A549 (cell line): Measurements from ENCODE around the gene COL19A1. TPM values are rescaled to one million over a fixed set of nuclear protein-coding genes. Genes with fewer than 3 reads are reported as not detected.

Experiments used
- ATAC-seq, 2 experiments: fragments of 200-7000 bp in 1 of 2; fragments of >200 bp in 1 of 2; cut with Nextera tagmentation in 1 of 2; cut with Tn5 transposase in 1 of 2; 3 replicates each; pipeline versions ENCODE4 v1.8.0 to v1.9.1; 2018 to 2020; ENCODE audit warnings: mild to moderate bottlenecking in 1 of 2, moderate library complexity in 1 of 2
- CTCF ChIA-PET: fragments of 300-600 bp; sonication (Branson Sonifier 250); formaldehyde crosslinking; extraction: SDS; loops from one replicate; lab custom pipeline; 2021; ENCODE audit warnings: antibody characterized with exemption, inconsistent platforms; lab: Yijun Ruan, JAX
- POLR2A ChIA-PET: fragments of 350-600 bp; formaldehyde crosslinking; extraction: SDS; loops from one replicate; lab custom pipeline; 2021; ENCODE audit warnings: antibody characterized with exemption, inconsistent platforms; lab: Yijun Ruan, JAX
- DNase-seq, 2 experiments: peaks; one replicate each; pipeline versions ENCODE4 v3.0.0 to v3.0.0-alpha.2; 2011 to 2016; ENCODE audit warnings: low read depth in 1 of 2, low spot score in 1 of 2
- FAIRE-seq: peaks from 2 replicates; lab custom pipeline; 2011; peaks lifted over from hg19 to GRCh38; lab: Jason Lieb, UNC
- H3K27ac ChIP-seq, 2 experiments: fragments of >200 bp; sonication (Bioruptor Twin); formaldehyde crosslinking; 3 replicates each; pipeline ENCODE4 v1.5.1; 2016 to 2017
- H3K4me1 ChIP-seq: fragments of >200 bp; sonication (Bioruptor Twin); formaldehyde crosslinking; 3 replicates; pipeline ENCODE4 v1.6.1; 2016
- H3K4me2 ChIP-seq: fragments of >200 bp; sonication (Bioruptor Twin); formaldehyde crosslinking; 3 replicates; pipeline ENCODE4 v1.6.1; 2016
- H3K4me3 ChIP-seq: fragments of >200 bp; sonication (Bioruptor Twin); formaldehyde crosslinking; 3 replicates; pipeline ENCODE4 v1.5.1; 2016
- H3K9me3 ChIP-seq: fragments of >200 bp; sonication (Bioruptor Twin); formaldehyde crosslinking; 3 replicates; pipeline ENCODE4 v1.6.1; 2016
- CBX8 ChIP-seq: fragments of 200-600 bp; sonication (generic); IDR thresholded peaks from 2 replicates; pipeline ENCODE4 v1.6.1; 2016
- CEBPB ChIP-seq, 2 experiments: fragments of >200 bp in 1 of 2; sonication (Bioruptor Twin) in 1 of 2; formaldehyde crosslinking in 1 of 2; IDR thresholded peaks; 2 replicates each; pipeline ENCODE4 v1.6.1; 2012 to 2016
- CHD2 ChIP-seq: fragments of 150-350 bp; IDR thresholded peaks from 2 replicates; pipeline ENCODE4 v1.6.1; 2014; ENCODE audit warnings: low read length; ENCODE audit not compliant: partially characterized antibody
- CHD4 ChIP-seq: fragments of 200-600 bp; sonication (generic); IDR thresholded peaks from 2 replicates; pipeline ENCODE4 v1.6.1; 2016; ENCODE audit warnings: antibody characterized with exemption, mild to moderate bottlenecking, borderline replicate concordance
- EHMT2 ChIP-seq: fragments of 200-600 bp; sonication (generic); IDR thresholded peaks from 2 replicates; pipeline ENCODE4 v1.6.1; 2016; ENCODE audit warnings: antibody characterized with exemption, low read depth, mild to moderate bottlenecking, moderate library complexity
- ESRRA ChIP-seq: fragments of 150-350 bp; IDR thresholded peaks from 2 replicates; pipeline ENCODE4 v1.6.1; 2014; ENCODE audit warnings: mild to moderate bottlenecking, low read length, borderline replicate concordance
- GATA3 ChIP-seq: IDR thresholded peaks from 2 replicates; pipeline ENCODE4 v1.6.1; 2012; ENCODE audit warnings: borderline replicate concordance
- HDAC2 ChIP-seq: fragments of 200-600 bp; sonication (generic); IDR thresholded peaks from 2 replicates; pipeline ENCODE4 v1.6.1; 2016
- HEYL ChIP-seq: fragments of 250-450 bp; sonication (Bioruptor Pico); IDR thresholded peaks from 2 replicates; pipeline ENCODE4 v1.8.0; 2021; ENCODE audit warnings: mild to moderate bottlenecking, moderate library complexity
- JUNB ChIP-seq: fragments of >200 bp; sonication (Bioruptor Twin); formaldehyde crosslinking; IDR thresholded peaks from 2 replicates; pipeline ENCODE4 v1.6.1; 2016
- MAFK ChIP-seq: fragments of 450-650 bp; IDR thresholded peaks from 2 replicates; pipeline ENCODE4 v1.6.1; 2014; ENCODE audit not compliant: partially characterized antibody
- MAZ ChIP-seq: fragments of 150-350 bp; IDR thresholded peaks from 2 replicates; pipeline ENCODE4 v1.6.1; 2014; ENCODE audit warnings: antibody characterized with exemption, low read depth, low read length, borderline replicate concordance
- MYC ChIP-seq: IDR thresholded peaks from 2 replicates; pipeline ENCODE4 v1.6.1; 2012; ENCODE audit warnings: mild to moderate bottlenecking, inconsistent platforms, low read length, improper control_type of control experiment, borderline replicate concordance
- NPAS2 ChIP-seq: fragments of 250-450 bp; sonication (Bioruptor Pico); IDR thresholded peaks from 2 replicates; pipeline ENCODE4 v1.8.0; 2022; ENCODE audit warnings: mild to moderate bottlenecking, moderate library complexity, borderline replicate concordance
- NR3C1 ChIP-seq: fragments of >200 bp; sonication (Bioruptor Twin); formaldehyde crosslinking; IDR thresholded peaks from 3 replicates; pipeline ENCODE4 v1.6.1; 2017
- PHF8 ChIP-seq: fragments of 200-600 bp; sonication (generic); IDR thresholded peaks from 2 replicates; pipeline ENCODE4 v1.6.1; 2016; ENCODE audit warnings: low read depth, mild to moderate bottlenecking, antibody characterized with exemption, moderate library complexity, borderline replicate concordance
- RARB ChIP-seq: fragments of 250-450 bp; sonication (Bioruptor Pico); IDR thresholded peaks from 2 replicates; pipeline ENCODE4 v1.8.0; 2021; ENCODE audit warnings: mild to moderate bottlenecking, moderate library complexity
- SMC3 ChIP-seq: fragments of >200 bp; sonication (Bioruptor Twin); formaldehyde crosslinking; IDR thresholded peaks from 3 replicates; pipeline ENCODE4 v1.6.1; 2018; ENCODE audit warnings: inconsistent platforms
- SREBF2 ChIP-seq: fragments of 450-650 bp; IDR thresholded peaks from 2 replicates; pipeline ENCODE4 v1.6.1; 2014; ENCODE audit warnings: mild to moderate bottlenecking, moderate library complexity
- TFCP2L1 ChIP-seq: fragments of 250-450 bp; sonication (Bioruptor Pico); IDR thresholded peaks from 2 replicates; pipeline ENCODE4 v1.5.0; 2021; ENCODE audit warnings: mild to moderate bottlenecking
- TP53 ChIP-seq: fragments of 250-450 bp; sonication (Bioruptor Pico); IDR thresholded peaks from 2 replicates; pipeline ENCODE4 v1.5.0; 2021; ENCODE audit warnings: mild to moderate bottlenecking, moderate library complexity
- WGBS: methylation state at CpG from one replicate; pipeline ENCODE4 v1.1.6; 2017; ENCODE audit errors: missing lambda C conversion rate; 5-methylcytosine and 5-hydroxymethylcytosine counted together
- polyA plus RNA-seq, 4 experiments: library from polyadenylated mRNA; depleted of rRNA in 3 of 4; stranded (reverse); fragments of >200 nt; fragmentation: RNase III in 1 of 4; extraction: RNeasy Plus Mini Kit Qiagen cat#74134 plus additional on column Dnase treatment in 1 of 4; gene quantifications; 2 replicates in 3 of 4; 3 replicates in 1 of 4; pipeline ENCODE4 v1.2.3, GENCODE V29; 2011 to 2017
- TF ChIP-seq, protein P1 (sequence below): fragments of 150-350 bp; IDR thresholded peaks from 2 replicates; pipeline ENCODE4 v1.6.1; 2014; ENCODE audit warnings: low read depth, mild to moderate bottlenecking, low read length
- TF ChIP-seq, protein P2 (sequence below): fragments of 200-600 bp; sonication (generic); IDR thresholded peaks from 2 replicates; pipeline ENCODE4 v1.6.1; 2016; ENCODE audit warnings: antibody characterized with exemption, mild to moderate bottlenecking, moderate library complexity
- TF ChIP-seq, protein P3 (sequence below): IDR thresholded peaks from 2 replicates; pipeline ENCODE4 v1.6.1; 2012
- TF ChIP-seq, protein P4 (sequence below): fragments of >200 bp; sonication (Bioruptor Twin); formaldehyde crosslinking; IDR thresholded peaks from 3 replicates; pipeline ENCODE4 v1.6.1; 2016

Gene COL19A1
- polyA plus RNA-seq, 2 of the 4 experiments (the other 2 are of a cell fraction), result not detected

DNA sequence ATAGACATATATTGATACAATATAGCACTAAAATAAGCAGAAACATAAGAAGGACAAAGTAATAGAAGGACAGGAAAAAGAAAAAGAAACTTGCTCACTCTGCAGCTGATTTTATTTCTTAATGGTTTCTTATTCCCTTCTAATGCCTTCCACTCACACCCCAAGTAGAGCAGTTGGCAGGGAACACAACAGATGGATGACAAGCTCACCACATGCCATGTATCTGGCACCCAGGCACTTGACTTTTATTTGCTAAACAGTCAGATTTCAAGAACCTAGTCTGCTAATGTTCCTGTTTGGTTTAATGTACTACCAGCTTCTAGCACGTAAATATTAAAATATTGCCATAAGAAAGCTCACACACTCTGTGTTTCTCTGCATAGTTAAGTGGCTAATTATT is 87.1 kb downstream of the COL19A1 start:
- CTCF ChIA-PET, result no interaction called here
- ATAC-seq, result no peak
- WGBS, result 0% methylated on average over 1 of the region's 1 CpG

DNA sequence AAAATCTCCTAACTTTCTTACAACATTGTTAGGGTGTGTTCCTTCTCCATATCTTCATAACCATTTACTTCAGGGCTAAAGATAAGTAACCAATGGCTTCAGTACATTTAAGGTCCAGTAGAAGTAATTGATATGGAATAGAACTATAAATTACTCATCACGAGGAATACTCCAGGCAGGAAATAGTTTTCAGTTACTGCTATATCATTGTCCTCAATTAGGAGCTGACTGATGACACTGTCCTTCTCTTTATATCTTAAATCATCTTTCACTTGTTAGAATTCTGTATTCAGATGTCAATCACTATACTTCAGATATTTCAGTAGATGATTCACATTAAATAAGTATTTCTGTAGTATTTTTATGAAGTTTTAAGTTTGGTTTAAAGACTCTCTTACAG is 88.4 kb downstream of the COL19A1 start:
- CTCF ChIA-PET, result no interaction called here

More for the DNA sequence above, 87.1 kb downstream of the COL19A1 start:
- H3K9me3 ChIP-seq, result no peaks in the 10 kb centered on the region
- H3K4me3 ChIP-seq, result no peak overlapping the region
- POLR2A ChIA-PET, result no interaction called here
- no peak overlapping the region for H3K4me2 ChIP-seq
- TF ChIP-seq SMC3, result no peak
- TF ChIP-seq MAZ, result no peak
- TF ChIP-seq, protein P1, sequence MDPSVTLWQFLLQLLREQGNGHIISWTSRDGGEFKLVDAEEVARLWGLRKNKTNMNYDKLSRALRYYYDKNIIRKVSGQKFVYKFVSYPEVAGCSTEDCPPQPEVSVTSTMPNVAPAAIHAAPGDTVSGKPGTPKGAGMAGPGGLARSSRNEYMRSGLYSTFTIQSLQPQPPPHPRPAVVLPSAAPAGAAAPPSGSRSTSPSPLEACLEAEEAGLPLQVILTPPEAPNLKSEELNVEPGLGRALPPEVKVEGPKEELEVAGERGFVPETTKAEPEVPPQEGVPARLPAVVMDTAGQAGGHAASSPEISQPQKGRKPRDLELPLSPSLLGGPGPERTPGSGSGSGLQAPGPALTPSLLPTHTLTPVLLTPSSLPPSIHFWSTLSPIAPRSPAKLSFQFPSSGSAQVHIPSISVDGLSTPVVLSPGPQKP, result no peak
- no peak for TF ChIP-seq EHMT2
- no peak for TF ChIP-seq PHF8
- TF ChIP-seq TP53, result no peak
- TF ChIP-seq, protein P2, sequence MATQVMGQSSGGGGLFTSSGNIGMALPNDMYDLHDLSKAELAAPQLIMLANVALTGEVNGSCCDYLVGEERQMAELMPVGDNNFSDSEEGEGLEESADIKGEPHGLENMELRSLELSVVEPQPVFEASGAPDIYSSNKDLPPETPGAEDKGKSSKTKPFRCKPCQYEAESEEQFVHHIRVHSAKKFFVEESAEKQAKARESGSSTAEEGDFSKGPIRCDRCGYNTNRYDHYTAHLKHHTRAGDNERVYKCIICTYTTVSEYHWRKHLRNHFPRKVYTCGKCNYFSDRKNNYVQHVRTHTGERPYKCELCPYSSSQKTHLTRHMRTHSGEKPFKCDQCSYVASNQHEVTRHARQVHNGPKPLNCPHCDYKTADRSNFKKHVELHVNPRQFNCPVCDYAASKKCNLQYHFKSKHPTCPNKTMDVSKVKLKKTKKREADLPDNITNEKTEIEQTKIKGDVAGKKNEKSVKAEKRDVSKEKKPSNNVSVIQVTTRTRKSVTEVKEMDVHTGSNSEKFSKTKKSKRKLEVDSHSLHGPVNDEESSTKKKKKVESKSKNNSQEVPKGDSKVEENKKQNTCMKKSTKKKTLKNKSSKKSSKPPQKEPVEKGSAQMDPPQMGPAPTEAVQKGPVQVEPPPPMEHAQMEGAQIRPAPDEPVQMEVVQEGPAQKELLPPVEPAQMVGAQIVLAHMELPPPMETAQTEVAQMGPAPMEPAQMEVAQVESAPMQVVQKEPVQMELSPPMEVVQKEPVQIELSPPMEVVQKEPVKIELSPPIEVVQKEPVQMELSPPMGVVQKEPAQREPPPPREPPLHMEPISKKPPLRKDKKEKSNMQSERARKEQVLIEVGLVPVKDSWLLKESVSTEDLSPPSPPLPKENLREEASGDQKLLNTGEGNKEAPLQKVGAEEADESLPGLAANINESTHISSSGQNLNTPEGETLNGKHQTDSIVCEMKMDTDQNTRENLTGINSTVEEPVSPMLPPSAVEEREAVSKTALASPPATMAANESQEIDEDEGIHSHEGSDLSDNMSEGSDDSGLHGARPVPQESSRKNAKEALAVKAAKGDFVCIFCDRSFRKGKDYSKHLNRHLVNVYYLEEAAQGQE, result no peak
- no peak for TF ChIP-seq ESRRA
- TF ChIP-seq CBX8, result no peak
- TF ChIP-seq CHD4, result no peak
- TF ChIP-seq NPAS2 (CRISPR knock-in tag), result no peak
- no peak for TF ChIP-seq CHD2
- no peak for TF ChIP-seq SREBF2
- TF ChIP-seq MYC, result no peak
- TF ChIP-seq JUNB, result no peak
- no peak for TF ChIP-seq HEYL (CRISPR knock-in tag)
- no peak for TF ChIP-seq NR3C1
- TF ChIP-seq, protein P3, sequence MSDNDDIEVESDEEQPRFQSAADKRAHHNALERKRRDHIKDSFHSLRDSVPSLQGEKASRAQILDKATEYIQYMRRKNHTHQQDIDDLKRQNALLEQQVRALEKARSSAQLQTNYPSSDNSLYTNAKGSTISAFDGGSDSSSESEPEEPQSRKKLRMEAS, result no peak
- H3K4me1 ChIP-seq, result no peaks in the 10 kb centered on the region
- H3K27ac ChIP-seq, result no peak overlapping the region
- DNase-seq (no peak), FAIRE-seq (no peak)

More for the DNA sequence above, 88.4 kb downstream of the COL19A1 start:
- H3K4me2 ChIP-seq, result no peak overlapping the region
- no peaks in the 10 kb centered on the region for H3K4me1 ChIP-seq
- no peak for TF ChIP-seq MAZ
- TF ChIP-seq SREBF2, result no peak
- TF ChIP-seq CHD4, result no peak
- TF ChIP-seq CHD2, result no peak
- no peak for TF ChIP-seq GATA3
- TF ChIP-seq ESRRA, result no peak
- TF ChIP-seq CBX8, result no peak
- TF ChIP-seq HDAC2, result no peak
- no peak for TF ChIP-seq MAFK
- TF ChIP-seq CEBPB (IDR thresholded peaks at IDR 0.05), result no peak
- TF ChIP-seq, protein P4, sequence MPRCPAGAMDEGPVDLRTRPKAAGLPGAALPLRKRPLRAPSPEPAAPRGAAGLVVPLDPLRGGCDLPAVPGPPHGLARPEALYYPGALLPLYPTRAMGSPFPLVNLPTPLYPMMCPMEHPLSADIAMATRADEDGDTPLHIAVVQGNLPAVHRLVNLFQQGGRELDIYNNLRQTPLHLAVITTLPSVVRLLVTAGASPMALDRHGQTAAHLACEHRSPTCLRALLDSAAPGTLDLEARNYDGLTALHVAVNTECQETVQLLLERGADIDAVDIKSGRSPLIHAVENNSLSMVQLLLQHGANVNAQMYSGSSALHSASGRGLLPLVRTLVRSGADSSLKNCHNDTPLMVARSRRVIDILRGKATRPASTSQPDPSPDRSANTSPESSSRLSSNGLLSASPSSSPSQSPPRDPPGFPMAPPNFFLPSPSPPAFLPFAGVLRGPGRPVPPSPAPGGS, result no peak
- TF ChIP-seq RARB (CRISPR knock-in tag), result no peak
- TF ChIP-seq TFCP2L1 (CRISPR knock-in tag), result no peak
- FAIRE-seq, result no peak
- no peaks in the 10 kb centered on the region for H3K9me3 ChIP-seq
- 0% methylated on average over 1 of the region's 1 CpG for WGBS
- POLR2A ChIA-PET, result no interaction called here
- H3K27ac ChIP-seq, result no peak overlapping the region
- no peak overlapping the region for H3K4me3 ChIP-seq
- no peak for DNase-seq
- ATAC-seq, result no peak
